ENCODE results near the gene POLR3K. TPM values are rescaled to one million over a fixed set of nuclear protein-coding genes. Genes with fewer than 3 reads are reported as not detected.
"Not testable (repeated sequence)": the region's sequence is repeated elsewhere in the genome, so short reads cannot be mapped to it uniquely, and the experiment has no call there.

The POLR3K gene
- polyA plus RNA-seq, 3 donors: 7.8 to 11.2 (median 9.8) TPM

DNA sequence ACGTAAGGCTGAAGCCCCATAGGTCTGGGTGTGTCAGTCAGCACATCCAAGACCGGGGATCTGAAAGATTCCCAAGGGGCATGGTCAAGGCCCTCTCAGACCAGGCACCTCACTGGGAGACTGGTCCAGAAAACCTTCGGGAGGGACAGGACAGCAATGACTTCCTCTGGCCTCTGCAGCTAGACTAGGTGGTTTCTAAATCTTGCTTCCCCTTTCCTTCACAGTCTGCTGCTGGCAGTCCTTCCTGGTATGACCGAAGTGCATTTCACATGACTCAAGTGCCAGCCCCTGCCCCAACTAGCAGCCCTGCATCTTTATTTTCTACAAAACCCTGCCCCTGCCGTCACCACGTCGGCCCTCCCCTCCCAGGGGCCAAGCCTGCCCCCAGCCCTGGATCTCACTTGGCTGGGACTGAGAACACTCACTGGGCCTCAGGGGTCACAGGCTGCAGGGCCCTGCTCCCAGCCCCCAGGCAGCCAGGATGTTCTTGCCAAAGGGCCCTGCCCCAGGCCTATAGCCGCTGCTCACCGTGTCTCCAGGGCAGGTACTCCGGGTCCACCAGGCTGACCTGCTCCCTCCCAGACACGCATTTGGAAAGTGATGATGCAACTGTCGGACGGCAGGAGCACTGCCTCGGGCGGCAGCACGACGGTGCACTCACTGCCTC is 18.3 kb downstream of the POLR3K start:
- 51 to 74% (median 61%) methylated on average over 17 of the region's 17 CpGs for WGBS, 3 donors
- no peak overlapping the region for H3K27ac ChIP-seq (ENCODE audit: low read depth, low read length)

- 27 to 70% (median 30%) methylated on average over 6 of the region's 6 CpGs for WGBS, 3 donors
- no peak overlapping the region for H3K27ac ChIP-seq (ENCODE audit: low read depth, low read length)
These were observed 18.8 kb downstream of the POLR3K start for GRCh38 chr16:34648-34987.

- H3K27ac ChIP-seq (ENCODE audit: low read depth, low read length): no peak overlapping the region
- 85 to 87% (median 85%) methylated on average over 21 of the region's 21 CpGs for WGBS, 3 donors
These were observed 19.3 kb downstream of the POLR3K start for GRCh38 chr16:33877-34647.

DNA sequence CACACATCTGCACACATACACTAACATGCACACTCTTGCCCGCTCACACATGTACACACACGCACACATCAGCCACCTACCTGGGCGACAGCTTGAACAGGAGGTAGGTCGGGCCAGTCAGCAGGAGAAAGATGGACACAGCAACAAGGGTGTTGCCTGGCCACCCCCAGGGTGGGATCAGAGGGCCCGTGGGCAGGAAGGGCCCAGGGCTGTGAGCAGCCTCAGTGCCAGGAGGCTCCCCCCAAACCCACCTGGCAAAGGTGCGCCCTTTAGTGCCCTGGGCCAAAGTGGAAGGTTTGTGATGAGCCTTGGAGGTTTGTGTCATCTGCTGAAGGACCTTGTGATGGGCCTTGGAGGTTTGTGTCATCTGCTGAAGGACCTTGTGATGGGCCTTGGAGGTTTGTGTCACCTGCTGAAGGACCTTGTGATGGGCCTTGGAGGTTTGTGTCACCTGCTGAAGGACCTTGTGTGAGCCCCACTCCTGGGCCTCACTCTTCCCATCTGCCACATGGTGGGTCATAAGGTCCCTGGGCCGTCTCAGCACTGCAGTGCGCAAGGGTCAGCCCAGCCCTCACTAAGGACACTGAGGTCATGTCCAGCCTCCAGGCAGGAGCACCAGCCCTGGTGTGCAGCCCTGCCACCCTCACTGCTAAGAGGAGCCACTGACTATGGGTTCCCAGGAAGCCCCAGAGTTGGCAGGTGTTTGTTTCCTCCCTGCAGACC is 20.1 kb downstream of the POLR3K start:
- WGBS, 3 donors: 85 to 89% (median 86%) methylated on average over 4 of the region's 8 CpGs
- H3K27ac ChIP-seq (ENCODE audit: low read depth, low read length): not testable (repeated sequence)

GRCh38 chr16:30627-31026 is 22.8 kb downstream of the POLR3K start:
- H3K27ac ChIP-seq (ENCODE audit: low read depth, low read length): not testable (repeated sequence)
- WGBS, 3 donors: 75 to 100% (median 82%) methylated on average over 1 to 4 of the region's 7 CpGs

DNA sequence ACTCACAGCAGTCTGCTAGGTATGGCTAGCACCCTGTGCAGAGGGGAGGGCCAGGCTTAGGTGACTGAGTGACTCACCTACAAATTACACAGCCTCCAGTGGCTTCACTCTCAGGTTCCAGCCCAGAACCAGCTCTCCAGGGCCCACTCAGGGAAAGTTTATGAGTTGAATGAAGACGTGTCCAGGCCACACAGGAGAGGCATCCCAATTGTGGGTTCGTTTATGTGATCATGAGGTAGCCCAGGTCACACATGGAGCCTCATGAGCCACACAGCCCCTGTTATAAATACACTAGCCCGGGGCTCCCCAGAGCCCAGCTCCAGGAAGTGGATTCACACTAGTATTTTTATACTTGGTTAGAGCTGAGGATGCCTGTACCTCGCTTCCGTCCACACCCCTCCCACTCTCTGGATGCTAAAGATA is 27.5 kb downstream of the POLR3K start:
- H3K27ac ChIP-seq (ENCODE audit: low read depth, low read length): not testable (repeated sequence)
- 35 to 58% (median 53%) methylated on average over 2 of the region's 5 CpGs for WGBS, 3 donors

GRCh38 chr16:24151-24550 is 29.3 kb downstream of the POLR3K start:
- 75 to 94% (median 93%) methylated on average over 11 to 17 of the region's 22 CpGs for WGBS, 3 donors

GRCh38 chr16:20886-21285 is 32.5 kb downstream of the POLR3K start:
- 86 to 91% (median 89%) methylated on average over 11 to 12 of the region's 12 CpGs for WGBS, 3 donors
- not testable (repeated sequence) for H3K27ac ChIP-seq (ENCODE audit: low read depth, low read length)

More at GRCh38 chr16:24151-24550, 29.3 kb downstream of the POLR3K start:
- H3K27ac ChIP-seq (ENCODE audit: low read depth, low read length): not testable (repeated sequence)

- H3K27ac ChIP-seq (ENCODE audit: low read depth, low read length): not testable (repeated sequence)
- 89 to 96% (median 92%) methylated on average over 12 to 19 of the region's 20 CpGs for WGBS, 3 donors
These were observed 36.2 kb downstream of the POLR3K start for GRCh38 chr16:17062-17765.

DNA sequence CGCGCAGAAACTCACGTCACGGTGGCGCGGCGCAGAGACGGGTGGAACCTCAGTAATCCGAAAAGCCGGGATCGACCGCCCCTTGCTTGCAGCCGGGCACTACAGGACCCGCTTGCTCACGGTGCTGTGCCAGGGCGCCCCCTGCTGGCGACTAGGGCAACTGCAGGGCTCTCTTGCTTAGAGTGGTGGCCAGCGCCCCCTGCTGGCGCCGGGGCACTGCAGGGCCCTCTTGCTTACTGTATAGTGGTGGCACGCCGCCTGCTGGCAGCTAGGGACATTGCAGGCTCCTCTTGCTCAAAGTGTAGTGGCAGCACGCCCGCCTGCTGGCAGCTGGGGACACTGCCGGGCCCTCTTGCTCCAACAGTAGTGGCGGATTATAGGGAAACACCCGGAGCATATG is 42.6 kb downstream of the POLR3K start:
- 14 to 35% (median 27%) methylated on average over 6 to 9 of the region's 27 CpGs for WGBS, 3 donors
- H3K27ac ChIP-seq (ENCODE audit: low read depth, low read length): not testable (repeated sequence)

- WGBS, 3 donors: 57 to 79% (median 72%) methylated on average over 11 to 48 of the region's 48 CpGs
- H3K27ac ChIP-seq (ENCODE audit: low read depth, low read length): no peak overlapping the region
These were observed 43.3 kb downstream of the POLR3K start for GRCh38 chr16:9903-10665.

Other genes with a start within 250 kb of the POLR3K start
- 10 to 100 TPM; 12.7 to 30.4 (median 26.9) TPM for gene SNRNP25, start 220 bp upstream of the POLR3K start, polyA plus RNA-seq
- gene RHBDF1, start 19.0 kb upstream of the POLR3K start, polyA plus RNA-seq: 10 to 100 TPM; 12.2 to 35.7 (median 33.0) TPM
- gene MPG, start 24.6 kb upstream of the POLR3K start, polyA plus RNA-seq: 10 to 100 TPM; 65.6 to 93.3 (median 72.0) TPM
- gene NPRL3, start 85.1 kb upstream of the POLR3K start, polyA plus RNA-seq: 10 to 100 TPM; 14.5 to 21.0 (median 20.1) TPM
- gene HBZ, start 99.0 kb upstream of the POLR3K start, polyA plus RNA-seq: under 1 TPM in 2 of 3 donors, not detected in 1; 0.12 to 0.71 TPM
- 1 to 10 TPM in 1 of 3 donors, not detected in 2; 1.9 TPM for gene HBM, start 112.4 kb upstream of the POLR3K start, polyA plus RNA-seq
- gene HBA2, start 119.3 kb upstream of the POLR3K start, polyA plus RNA-seq: 100 to 1,000 TPM in 1 of 3 donors, 10 to 100 TPM in 2; 24.5 to 982 (median 57.9) TPM
- 100 to 1,000 TPM in 1 of 3 donors, 10 to 100 TPM in 1, 1 to 10 TPM in 1; 6.7 to 330 (median 28.5) TPM for gene HBA1, start 123.1 kb upstream of the POLR3K start, polyA plus RNA-seq
- under 1 TPM in 1 of 3 donors, not detected in 2; 0.40 TPM for gene HBQ1, start 126.9 kb upstream of the POLR3K start, polyA plus RNA-seq
- gene LUC7L, start 175.8 kb upstream of the POLR3K start, polyA plus RNA-seq: 10 to 100 TPM; 36.1 to 83.2 (median 36.3) TPM
- gene FAM234A, start 181.2 kb upstream of the POLR3K start, polyA plus RNA-seq: 100 to 1,000 TPM in 1 of 3 donors, 10 to 100 TPM in 2; 41.5 to 108 (median 59.5) TPM
- gene RGS11, start 222.3 kb upstream of the POLR3K start, polyA plus RNA-seq: 10 to 100 TPM in 2 of 3 donors, 1 to 10 TPM in 1; 7.2 to 26.4 (median 13.7) TPM
- 10 to 100 TPM in 1 of 3 donors, 1 to 10 TPM in 1, under 1 TPM in 1; 0.22 to 78.0 (median 4.1) TPM for gene ARHGDIG, start 227.0 kb upstream of the POLR3K start, polyA plus RNA-seq
- 100 to 1,000 TPM in 1 of 3 donors, 1 to 10 TPM in 2; 2.1 to 836 (median 6.5) TPM for gene PDIA2, start 229.6 kb upstream of the POLR3K start, polyA plus RNA-seq

All from adipose tissue (tissue), 3 donors.